GM10847 (cell line): ENCODE results near the gene LRP1B.

Source experiments
- POLR2A ChIP-seq: IDR thresholded peaks from 2 replicates; pipeline ENCODE4 v1.6.1; 2011; ENCODE audit not compliant: insufficient read length; ENCODE audit errors: extremely low read depth

Gene LRP1B

GRCh38 chr2:141331127-141331526 lies 799.7 kb downstream of the LRP1B start:
- TF ChIP-seq POLR2A: no peak

DNA sequence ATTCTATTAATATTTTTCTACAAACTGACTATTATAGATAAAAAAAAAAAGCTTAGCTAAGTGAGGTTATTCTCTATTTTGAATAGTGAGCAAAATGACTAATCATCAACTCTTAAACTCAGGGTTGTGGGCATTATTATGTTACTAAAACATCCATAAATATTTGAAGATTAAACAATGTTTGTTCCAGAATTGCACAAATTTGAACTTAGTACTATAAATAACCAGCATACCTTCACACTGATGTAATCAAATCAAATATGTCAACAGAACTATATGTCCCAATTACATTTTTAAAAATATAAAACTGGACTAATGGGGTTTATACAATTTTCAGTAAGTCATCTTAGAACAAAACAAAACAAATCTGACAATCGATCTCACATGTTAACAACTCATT lies 800.9 kb downstream of the LRP1B start:
- no peak for TF ChIP-seq POLR2A

- no peak for TF ChIP-seq POLR2A
These were observed 807.2 kb downstream of the LRP1B start for GRCh38 chr2:141323571-141323970.

DNA sequence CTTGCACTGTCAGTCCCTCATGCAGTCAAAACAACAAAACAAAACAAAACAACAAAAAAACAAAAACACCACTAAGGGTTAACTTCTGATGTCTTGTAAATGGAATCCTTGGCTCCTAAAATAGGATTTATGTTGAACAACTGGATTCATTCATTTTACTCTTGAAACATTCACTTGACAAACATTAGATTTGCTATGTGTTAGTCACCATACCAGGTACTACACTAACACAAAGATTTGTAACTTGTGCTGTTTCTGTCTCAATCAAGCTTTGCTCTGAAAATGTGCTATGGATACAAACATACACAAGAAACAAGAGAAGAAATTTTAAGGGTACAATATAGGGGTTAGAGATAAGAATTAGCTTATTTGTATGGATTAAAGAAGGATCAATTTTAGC lies 812.8 kb downstream of the LRP1B start:
- TF ChIP-seq POLR2A: no peak

DNA sequence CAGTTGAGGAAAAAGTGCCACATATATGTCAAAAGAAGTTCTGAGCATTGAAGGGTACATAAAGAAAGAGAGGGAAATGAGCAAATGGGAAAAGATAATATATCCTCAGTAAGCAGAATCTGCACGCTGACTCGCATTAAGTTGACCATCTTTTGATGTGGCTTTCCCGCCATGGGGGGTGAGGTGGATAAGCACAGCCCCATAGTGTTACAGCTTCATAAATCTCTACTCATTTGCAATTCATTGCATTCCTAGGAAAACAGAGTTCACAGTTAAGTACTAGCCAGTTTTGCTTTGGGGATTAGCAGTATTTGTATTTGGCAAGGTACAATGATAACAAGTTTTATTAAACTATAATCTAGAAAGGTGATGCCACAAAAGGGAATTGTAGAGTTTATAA lies 814.2 kb downstream of the LRP1B start:
- TF ChIP-seq POLR2A: no peak

GRCh38 chr2:141316103-141316502 lies 814.7 kb downstream of the LRP1B start:
- TF ChIP-seq POLR2A: no peak

- TF ChIP-seq POLR2A: no peak
These were observed 816.8 kb downstream of the LRP1B start for GRCh38 chr2:141313972-141314371.

DNA sequence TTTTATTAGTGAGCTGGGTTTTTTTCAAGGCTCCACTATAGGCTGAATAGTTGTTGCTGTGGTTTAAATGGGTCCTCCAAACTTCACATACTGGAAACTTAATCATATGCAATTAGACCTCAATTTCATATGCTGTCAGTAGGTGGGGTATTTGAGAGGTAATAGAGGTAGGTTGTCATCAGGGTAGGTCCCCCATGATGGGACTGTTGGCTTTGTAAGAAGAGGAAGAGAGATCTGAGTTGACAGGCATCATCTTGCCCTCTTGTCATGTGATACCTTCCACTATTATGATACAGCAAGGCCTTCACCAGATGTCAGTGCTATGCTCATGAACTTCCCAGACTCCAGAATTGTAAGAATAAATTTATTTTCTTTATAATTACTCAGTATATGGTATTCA lies 819.4 kb downstream of the LRP1B start:
- TF ChIP-seq POLR2A: no peak

GRCh38 chr2:141306368-141306767 lies 824.4 kb downstream of the LRP1B start:
- TF ChIP-seq POLR2A: no peak

GRCh38 chr2:141301551-141301950 lies 829.3 kb downstream of the LRP1B start:
- no peak for TF ChIP-seq POLR2A

DNA sequence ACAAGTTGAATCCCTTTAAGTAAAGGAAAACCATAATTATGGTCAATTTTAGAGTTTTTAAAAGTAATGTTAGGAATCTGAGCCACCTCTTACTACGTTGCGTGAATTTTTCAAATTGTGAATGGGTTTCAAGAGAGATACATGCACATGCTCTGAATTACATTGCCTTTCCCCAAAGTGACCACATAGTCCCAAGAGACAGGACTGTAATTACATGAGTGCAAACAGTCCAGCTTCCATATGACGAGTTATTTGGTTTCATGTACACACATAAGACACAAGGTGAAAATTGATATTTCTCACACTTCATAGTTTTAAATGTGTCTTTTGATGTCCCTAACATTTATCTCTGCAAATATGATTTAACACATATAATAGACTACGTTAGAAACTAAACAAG lies 850.8 kb downstream of the LRP1B start:
- no peak for TF ChIP-seq POLR2A

DNA sequence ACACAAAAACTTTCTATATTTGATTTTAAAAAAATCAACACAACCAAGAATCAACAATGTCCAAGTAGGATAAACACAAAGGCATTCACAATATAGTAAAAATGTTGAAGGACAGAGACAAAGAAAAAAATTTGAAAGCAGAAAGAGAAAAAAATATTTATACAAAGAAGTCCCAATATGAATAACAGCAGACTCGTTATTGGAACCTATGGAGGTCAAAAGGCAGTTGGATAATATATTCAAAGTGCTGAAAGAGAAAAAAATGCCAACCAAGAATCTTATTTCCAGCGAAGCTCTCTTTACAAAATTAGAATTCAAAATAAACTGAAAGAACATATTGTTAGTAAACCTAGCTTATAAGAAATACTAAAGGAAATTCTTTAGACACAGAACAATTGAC lies 859.5 kb downstream of the LRP1B start:
- no peak for TF ChIP-seq POLR2A

- TF ChIP-seq POLR2A: no peak
These were observed 866.0 kb downstream of the LRP1B start for GRCh38 chr2:141264848-141265247.

GRCh38 chr2:141260911-141261310 lies 869.9 kb downstream of the LRP1B start:
- no peak for TF ChIP-seq POLR2A

DNA sequence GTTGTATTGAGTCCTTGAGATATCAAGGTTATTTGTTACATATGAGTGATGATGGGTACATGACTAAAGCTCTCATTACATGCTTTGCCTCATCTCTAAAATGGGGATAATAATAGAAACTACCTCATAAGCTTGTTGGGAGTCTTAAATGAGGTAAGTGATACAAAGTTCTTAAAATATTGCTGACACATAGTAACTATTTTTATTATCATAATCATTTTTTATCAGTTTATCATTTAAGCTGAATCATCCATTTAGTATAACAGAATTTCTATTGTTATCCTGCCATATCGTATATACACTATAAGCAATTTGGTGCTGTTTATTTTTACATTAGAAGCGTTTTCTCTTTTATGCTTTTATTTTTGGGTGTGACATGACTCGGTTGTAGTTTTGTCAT lies 871.1 kb downstream of the LRP1B start:
- TF ChIP-seq POLR2A: no peak

DNA sequence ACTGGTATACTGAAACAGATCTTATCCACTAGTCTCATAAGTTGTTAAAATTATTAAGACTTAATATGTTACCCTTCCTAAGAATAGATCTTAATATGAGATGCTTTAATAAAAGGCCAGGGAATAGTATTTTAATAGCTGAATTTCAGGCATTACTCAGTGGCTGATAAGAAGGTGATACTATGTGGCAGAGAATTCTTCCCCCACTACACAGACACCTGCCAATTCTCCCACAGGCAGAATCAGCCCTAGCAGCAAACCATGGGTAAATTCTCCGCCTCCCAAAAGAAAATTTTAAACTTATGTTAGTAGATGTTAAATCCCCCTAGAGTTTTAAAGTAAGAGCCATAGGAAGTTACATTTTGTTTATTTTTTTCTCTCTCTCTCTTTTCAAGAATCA lies 888.8 kb downstream of the LRP1B start:
- TF ChIP-seq POLR2A: no peak

GRCh38 chr2:141226560-141226959 lies 904.3 kb downstream of the LRP1B start:
- no peak for TF ChIP-seq POLR2A

DNA sequence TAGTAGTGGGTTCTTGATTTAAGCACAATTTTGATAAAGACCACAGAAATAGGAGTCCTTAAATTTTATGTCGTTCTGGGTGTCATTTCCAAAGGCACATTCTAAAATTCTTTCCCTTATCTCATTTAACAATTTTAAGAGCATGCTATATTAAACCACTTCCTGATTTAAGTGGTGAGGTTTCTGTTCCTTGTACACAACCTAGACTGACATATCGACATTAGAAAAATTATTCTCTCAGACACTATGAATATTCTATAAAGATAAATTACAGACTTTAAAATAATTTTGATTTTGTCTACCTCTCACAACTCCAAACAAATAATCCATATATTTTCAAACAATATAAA lies 923.8 kb downstream of the LRP1B start:
- no peak for TF ChIP-seq POLR2A
